Measurements from ENCODE around the gene ZSWIM6. TPM values are rescaled to one million over a fixed set of nuclear protein-coding genes. Genes with fewer than 3 reads are reported as not detected.
A peak's percentile ranks its signal among the peaks of the same experiment; 100 is the strongest.

Gene ZSWIM6
- 33.9 to 35.9 TPM (median 34.8 TPM) in 3 replicates for total RNA-seq

- DNase-seq (ENCODE audit: low spot score in 2 of 2, unreplicated experiment in 2 of 2): peak; percentile 98 to 99
- peaks cover 3% of the 10 kb centered on the region for H3K36me3 Mint-ChIP-seq
- H3K27me3 Mint-ChIP-seq (ENCODE audit: low read depth): no peaks in the 10 kb centered on the region
- no peaks in the 10 kb centered on the region for H3K9me3 Mint-ChIP-seq
- TF ChIP-seq CTCF (IDR thresholded peaks at IDR 0.05; ENCODE audit: unreplicated experiment): no peak
- peak within 1 kb of the TSS; percentile 99 for H3K27ac Mint-ChIP-seq
- peaks cover 48% of the 10 kb centered on the region for H3K4me1 Mint-ChIP-seq
- H3K4me3 Mint-ChIP-seq: peak within 1 kb of the TSS; percentile 95
Observed at GRCh38 chr5:61331407-61332357, at the start of gene ZSWIM6. ZSWIM6 (plus strand) TSS chr5:61332258; CDS start chr5:61332273, 15 bp downstream.

DNA sequence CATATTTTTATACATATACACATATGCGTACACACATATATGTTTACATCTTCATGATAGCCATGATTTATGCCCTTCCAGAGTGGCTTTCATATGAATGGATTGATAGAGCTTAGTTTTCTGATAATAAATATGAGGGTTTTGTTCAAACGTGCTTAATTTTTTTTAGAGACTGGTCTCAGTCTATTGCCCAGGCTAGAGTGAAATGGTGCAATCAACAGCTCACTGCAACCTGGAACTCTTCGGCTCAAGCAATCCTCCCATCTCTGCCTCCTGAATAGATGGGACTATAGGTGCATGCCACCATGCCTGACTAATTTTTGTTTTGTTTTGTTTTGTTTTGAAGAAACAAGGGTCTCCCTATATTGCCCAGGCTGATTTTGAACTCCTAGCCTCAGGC, 48.6 kb upstream of the ZSWIM6 start:
- no peaks in the 10 kb centered on the region for H3K36me3 Mint-ChIP-seq
- H3K4me1 Mint-ChIP-seq: peaks cover 18% of the 10 kb centered on the region
- H3K9me3 Mint-ChIP-seq: peaks cover 3% of the 10 kb centered on the region
- DNase-seq (ENCODE audit: low spot score in 2 of 2, unreplicated experiment in 2 of 2): no peak
- H3K27ac Mint-ChIP-seq: no peak overlapping the region
- H3K27me3 Mint-ChIP-seq (ENCODE audit: low read depth): no peaks in the 10 kb centered on the region
- no peak for TF ChIP-seq CTCF (IDR thresholded peaks at IDR 0.05; ENCODE audit: unreplicated experiment)
- H3K4me3 Mint-ChIP-seq: no peak overlapping the region

DNA sequence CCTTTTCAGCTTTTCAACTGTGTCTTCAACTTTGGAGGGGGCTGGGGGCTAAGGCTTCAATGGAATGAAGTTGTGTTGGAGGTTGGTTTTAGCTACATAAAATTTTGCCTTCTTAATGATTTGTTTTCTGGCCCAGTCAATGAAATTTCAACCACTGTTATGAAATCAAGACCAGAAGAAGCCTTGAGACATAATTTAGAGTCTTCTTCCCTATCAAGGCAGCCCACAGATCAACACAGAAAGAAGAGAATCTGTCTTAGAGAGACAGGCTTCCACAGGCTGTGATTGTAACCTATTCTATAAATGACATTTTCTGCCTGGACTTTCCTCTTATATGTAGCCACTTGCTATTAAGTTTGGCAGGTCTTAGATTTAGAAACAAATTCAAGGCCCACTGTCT, 46.5 kb upstream of the ZSWIM6 start:
- no peak for TF ChIP-seq CTCF (IDR thresholded peaks at IDR 0.05; ENCODE audit: unreplicated experiment)
- no peak for DNase-seq (ENCODE audit: low spot score in 2 of 2, unreplicated experiment in 2 of 2)
- peaks cover 3% of the 10 kb centered on the region for H3K9me3 Mint-ChIP-seq
- no peaks in the 10 kb centered on the region for H3K27me3 Mint-ChIP-seq (ENCODE audit: low read depth)
- no peak overlapping the region for H3K4me3 Mint-ChIP-seq
- no peaks in the 10 kb centered on the region for H3K36me3 Mint-ChIP-seq
- H3K4me1 Mint-ChIP-seq: peaks cover 8% of the 10 kb centered on the region
- H3K27ac Mint-ChIP-seq: no peak overlapping the region

DNA sequence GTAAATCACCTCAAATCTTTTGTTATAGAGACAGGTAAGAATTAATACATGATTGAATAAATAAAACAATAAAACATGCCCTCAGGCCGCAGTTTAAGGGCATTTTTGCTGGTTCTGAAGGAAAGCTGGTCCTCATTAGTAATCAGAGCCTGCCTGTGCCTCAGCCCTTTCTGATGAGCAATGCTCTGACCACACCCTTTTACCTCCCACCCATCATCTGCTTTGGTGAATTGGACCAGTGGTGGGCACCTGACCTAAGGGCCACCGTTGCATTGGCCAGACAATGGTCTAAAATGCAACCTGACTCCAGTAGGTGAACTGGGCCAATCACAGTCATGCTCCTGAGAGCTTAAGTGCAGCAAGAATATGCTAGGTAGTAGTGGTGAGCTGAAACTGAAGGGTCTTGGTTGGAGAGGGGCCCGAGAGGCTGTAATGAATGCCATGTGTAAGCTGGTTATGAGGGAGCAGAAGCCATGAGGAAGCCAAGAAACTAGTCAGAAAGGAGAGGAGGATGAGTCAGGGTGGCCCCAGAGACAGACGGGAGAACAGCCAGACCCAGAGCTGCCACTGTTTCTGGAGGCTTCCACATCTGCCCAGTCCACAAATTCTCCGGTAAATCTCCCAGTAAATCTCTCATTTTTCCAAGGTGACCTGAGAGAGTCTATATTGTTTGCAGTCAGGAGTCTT, 45.5 kb upstream of the ZSWIM6 start:
- Mint-ChIP-seq H3K27me3 (ENCODE audit: low read depth) (no peaks in the 10 kb centered on the region), H3K36me3 (no peaks in the 10 kb centered on the region), H3K9me3 (peaks cover 3% of the 10 kb centered on the region), H3K4me1 (peaks cover 3% of the 10 kb centered on the region), H3K27ac (no peak overlapping the region), H3K4me3 (no peak overlapping the region)
- DNase-seq (ENCODE audit: low spot score in 2 of 2, unreplicated experiment in 2 of 2): no peak
- no peak for TF ChIP-seq CTCF (IDR thresholded peaks at IDR 0.05; ENCODE audit: unreplicated experiment)

DNA sequence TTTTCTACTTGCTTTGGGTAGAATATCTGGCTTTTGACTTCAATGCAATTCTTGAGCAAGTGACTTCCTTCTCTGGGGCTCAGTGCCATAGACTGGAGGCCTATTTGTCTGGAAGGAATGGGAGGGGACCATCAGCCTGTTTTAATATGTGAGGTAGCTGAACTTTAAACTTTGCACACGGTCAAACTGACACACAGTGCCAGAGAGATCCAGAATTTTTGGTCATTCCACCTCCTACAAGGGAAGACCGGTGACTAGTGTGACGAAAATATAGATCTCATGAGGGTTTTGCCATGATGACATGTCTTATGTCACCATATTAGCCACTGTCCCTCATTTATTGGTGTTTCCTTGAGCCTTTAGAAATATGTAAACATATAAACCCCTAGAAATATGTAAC, 44.6 kb upstream of the ZSWIM6 start:
- H3K4me1 Mint-ChIP-seq: peaks cover 3% of the 10 kb centered on the region

More for the DNA sequence above, 44.6 kb upstream of the ZSWIM6 start:
- H3K36me3 Mint-ChIP-seq: no peaks in the 10 kb centered on the region
- no peak overlapping the region for H3K27ac Mint-ChIP-seq
- peaks cover 3% of the 10 kb centered on the region for H3K9me3 Mint-ChIP-seq
- H3K27me3 Mint-ChIP-seq (ENCODE audit: low read depth): no peaks in the 10 kb centered on the region
- no peak for DNase-seq (ENCODE audit: low spot score in 2 of 2, unreplicated experiment in 2 of 2)
- TF ChIP-seq CTCF (IDR thresholded peaks at IDR 0.05; ENCODE audit: unreplicated experiment): no peak
- no peak overlapping the region for H3K4me3 Mint-ChIP-seq
